B cell (primary cell): ENCODE results near the gene MALRD1. TPM values are rescaled to one million over a fixed set of nuclear protein-coding genes. Genes with fewer than 3 reads are reported as not detected.

Experiments
- ATAC-seq: fragments of 200-7000 bp; cut with Tn5 transposase; one replicate; pipeline ENCODE4 v1.10.0; 2021; ENCODE audit warnings: low read depth, mild to moderate bottlenecking, moderate number of reproducible peaks, moderate library complexity
- CTCF ChIA-PET: fragments of 350-600 bp; sonication (Branson Sonifier 250); formaldehyde crosslinking; loops from one replicate; lab custom pipeline; 2021; ENCODE audit warnings: antibody characterized with exemption, inconsistent platforms; lab: Charles Lee
- POLR2A ChIA-PET: fragments of 350-600 bp; sonication (Branson Sonifier 250); formaldehyde crosslinking; loops from one replicate; lab custom pipeline; 2021; ENCODE audit warnings: antibody characterized with exemption; lab: Charles Lee
- DNase-seq: peaks from one replicate; pipeline ENCODE4 v3.0.0; 2013
- H2AFZ ChIP-seq: 2 replicates; pipeline ENCODE4 v1.6.1; 2012; ENCODE audit warnings: mild to moderate bottlenecking, low read depth, low read length; ENCODE audit not compliant: insufficient read depth, poor library complexity, severe bottlenecking
- H3K27ac ChIP-seq, 2 donors: 1 replicate in 1 of 2; 2 replicates in 1 of 2; pipeline ENCODE4 v1.5.1; 2012 to 2013; ENCODE audit warnings: low read length in 2 of 2, mild to moderate bottlenecking in 2 of 2, moderate library complexity in 1 of 2
- H3K27me3 ChIP-seq, 4 experiments: fragments of 200-600 bp in 1 of 4; sonication (generic) in 1 of 4; replicated peaks in 1 of 4; 1 replicate in 2 of 4; 2 replicates in 2 of 4; pipeline versions ENCODE4 v1.6.1 to v1.7.0; 2013 to 2016; ENCODE audit warnings: low read length in 3 of 4, mild to moderate bottlenecking in 2 of 4, mixed read lengths in 1 of 4, moderate library complexity in 1 of 4; ENCODE audit not compliant: insufficient read depth in 4 of 4, control insufficient read depth in 3 of 4; ENCODE audit errors: control extremely low read depth in 1 of 4
- H3K36me3 ChIP-seq, 2 experiments: replicated peaks in 1 of 2; 1 replicate in 1 of 2; 2 replicates in 1 of 2; pipeline versions ENCODE4 v1.6.1 to v1.7.1; 2013; ENCODE audit warnings: low read length in 1 of 2; ENCODE audit not compliant: insufficient read depth in 2 of 2, control insufficient read depth in 1 of 2; ENCODE audit errors: control extremely low read depth in 1 of 2, extremely low read depth in 1 of 2
- H3K4me1 ChIP-seq, 2 donors: fragments of 200-600 bp in 1 of 2; sonication (generic) in 1 of 2; 1 replicate in 1 of 2; 2 replicates in 1 of 2; pipeline versions ENCODE4 v1.5.1 to v1.6.1; 2013 to 2017; ENCODE audit warnings: low read length in 2 of 2; ENCODE audit not compliant: control insufficient read depth in 2 of 2, insufficient read depth in 2 of 2
- H3K4me2 ChIP-seq: replicated peaks from 2 replicates; pipeline ENCODE3; 2012; ENCODE audit warnings: mild to moderate bottlenecking, low read depth, low read length; ENCODE audit not compliant: poor library complexity, severe bottlenecking
- H3K4me3 ChIP-seq, 5 experiments: fragments of 200-600 bp in 1 of 5; sonication (generic) in 1 of 5; 1 replicate in 3 of 5; 2 replicates in 2 of 5; pipeline versions ENCODE4 v1.5.1 to v1.7.0; 2011 to 2016; ENCODE audit warnings: low read length in 4 of 5, mild to moderate bottlenecking in 4 of 5, low read depth in 2 of 5, control low read depth in 1 of 5, moderate library complexity in 1 of 5; ENCODE audit not compliant: insufficient read depth in 1 of 5; ENCODE audit errors: control extremely low read depth in 1 of 5, extremely low read depth in 1 of 5
- H3K79me2 ChIP-seq: fragments of 200-600 bp; sonication (generic); one replicate; pipeline ENCODE4 v1.6.0; 2016; ENCODE audit warnings: low read length; ENCODE audit not compliant: control insufficient read depth, insufficient read depth
- H3K9ac ChIP-seq: fragments of 200-600 bp; sonication (generic); 2 replicates; pipeline ENCODE4 v1.6.1; 2017; ENCODE audit warnings: mild to moderate bottlenecking, low read length, moderate library complexity
- H3K9me3 ChIP-seq, 3 donors: one replicate each; pipeline versions ENCODE4 v1.6.1 to v1.7.1; 2013; ENCODE audit warnings: low read length in 2 of 3; ENCODE audit not compliant: control insufficient read depth in 2 of 3, insufficient read depth in 1 of 3; ENCODE audit errors: control extremely low read depth in 1 of 3
- H4K20me1 ChIP-seq: 2 replicates; pipeline ENCODE4 v1.6.0; 2012; ENCODE audit warnings: mild to moderate bottlenecking, low read length; ENCODE audit not compliant: insufficient read depth, control insufficient read depth, poor library complexity, severe bottlenecking
- H3K27ac Mint-ChIP-seq: one replicate; pipeline ENCODE4 v1.8.0; 2021; ENCODE audit warnings: mixed read lengths
- H3K27me3 Mint-ChIP-seq: one replicate; pipeline ENCODE4 v1.8.0; 2021; ENCODE audit warnings: mixed read lengths
- H3K4me1 Mint-ChIP-seq: one replicate; pipeline ENCODE4 v1.8.0; 2021; ENCODE audit warnings: mixed read lengths
- H3K4me3 Mint-ChIP-seq: one replicate; pipeline ENCODE4 v1.8.0; 2021; ENCODE audit warnings: mixed read lengths
- H3K9me3 Mint-ChIP-seq: one replicate; pipeline ENCODE4 v1.8.0; 2022; ENCODE audit warnings: mixed read lengths; ENCODE audit not compliant: insufficient read depth
- CTCF ChIP-seq: fragments of 200-600 bp; IDR thresholded peaks from one replicate; pipeline ENCODE4 v1.8.0; 2022; ENCODE audit warnings: antibody characterized with exemption, mild to moderate bottlenecking
- EZH2 ChIP-seq: IDR thresholded peaks from 2 replicates; pipeline ENCODE4 v1.6.1; 2012; ENCODE audit warnings: borderline replicate concordance, low read depth, mild to moderate bottlenecking, moderate library complexity, low read length; ENCODE audit not compliant: insufficient read depth, poor library complexity, severe bottlenecking
- WGBS: methylation state at CpG from one replicate; pipeline ENCODE4 v1.1.5; 2013; ENCODE audit warnings: missing lambda C conversion rate; ENCODE audit not compliant: insufficient coverage; 5-methylcytosine and 5-hydroxymethylcytosine counted together
- intact Hi-C: fragments of 100-400 bp; cut with micrococcal nuclease; formaldehyde crosslinking; loops from one replicate; pipeline ENCODE4 v1.10.0; 2022
- polyA plus RNA-seq: library from polyadenylated mRNA; depleted of rRNA; stranded (reverse); fragments of >200 nt; gene quantifications from 2 replicates; pipeline ENCODE4 v1.2.3, GENCODE V29; 2012
- total RNA-seq, 2 donors: library from RNA; stranded (reverse); fragments of 120-200 nt in 1 of 2; gene quantifications; 1 replicate in 1 of 2; 2 replicates in 1 of 2; pipeline versions ENCODE4 v1.2.3 to v1.2.4, GENCODE V29; 2013 to 2022

MALRD1 gene
- total and polyA plus RNA-seq, 2 donors (not counting 1 experiment from before 2014, with no cell fraction given): not detected

GRCh38 chr10:19570991-19571390, 522.4 kb downstream of the MALRD1 start:
- WGBS: no CpG with 5 or more reads among the region's 1 CpG
- no peak overlapping the region for H3K4me3 Mint-ChIP-seq
- CTCF ChIA-PET: no interaction called here

GRCh38 chr10:19572056-19572455, 523.5 kb downstream of the MALRD1 start:
- no peak overlapping the region for H3K4me3 Mint-ChIP-seq
- DNase-seq (no peak), ATAC-seq (no peak)
- intact Hi-C loops: no loop called here
- WGBS: no CpG with 5 or more reads among the region's 4 CpGs
- H3K27ac ChIP-seq: no peak overlapping the region
- ChIA-PET CTCF (no interaction called here), POLR2A (no interaction called here)
- H3K4me3 ChIP-seq: no peak overlapping the region
- no peaks in the 10 kb centered on the region for H4K20me1 ChIP-seq
- no peaks in the 10 kb centered on the region for H3K9me3 ChIP-seq
- peaks cover 3% of the 10 kb centered on the region for H3K9me3 Mint-ChIP-seq
- H3K27me3 ChIP-seq: no peaks in the 10 kb centered on the region
- no peak overlapping the region for H3K4me2 ChIP-seq
- no peaks in the 10 kb centered on the region for H3K79me2 ChIP-seq
- H3K27me3 Mint-ChIP-seq: no peaks in the 10 kb centered on the region
- H2AFZ ChIP-seq: no peak overlapping the region
- H3K4me1 ChIP-seq: no peaks in the 10 kb centered on the region
- H3K36me3 ChIP-seq: no peaks in the 10 kb centered on the region
- no peak overlapping the region for H3K9ac ChIP-seq
- H3K4me1 Mint-ChIP-seq: no peaks in the 10 kb centered on the region
- TF ChIP-seq CTCF (no peak), EZH2 (no peak)
- no peak overlapping the region for H3K27ac Mint-ChIP-seq

More at GRCh38 chr10:19570991-19571390, 522.4 kb downstream of the MALRD1 start:
- Mint-ChIP-seq H3K27ac (no peak overlapping the region), H3K27me3 (no peaks in the 10 kb centered on the region), H3K4me1 (no peaks in the 10 kb centered on the region), H3K9me3 (peaks cover 3% of the 10 kb centered on the region)
- H3K36me3 ChIP-seq: no peaks in the 10 kb centered on the region
- no peak overlapping the region for H3K4me2 ChIP-seq
- DNase-seq (no peak), ATAC-seq (no peak)
- H2AFZ ChIP-seq: no peak overlapping the region
- H3K4me1 ChIP-seq: no peaks in the 10 kb centered on the region
- no peaks in the 10 kb centered on the region for H3K9me3 ChIP-seq
- TF ChIP-seq EZH2: no peak
- H3K4me3 ChIP-seq: no peak overlapping the region
- H4K20me1 ChIP-seq: no peaks in the 10 kb centered on the region
- intact Hi-C loops: no loop called here
- H3K9ac ChIP-seq: no peak overlapping the region
- POLR2A ChIA-PET: no interaction called here
- no peaks in the 10 kb centered on the region for H3K27me3 ChIP-seq
- H3K79me2 ChIP-seq: no peaks in the 10 kb centered on the region
- no peak overlapping the region for H3K27ac ChIP-seq
